Stimulated activated CD8-positive, alpha-beta memory T cell treated with anti-CD3 and anti-CD28 coated beads, Interleukin-15, amount 100 ng/mL, for 1 hour (primary cell): Measurements from ENCODE around the gene ANK2.

Experiments
- DNase-seq: peaks from one replicate; pipeline ENCODE4 v3.0.0-alpha.2; 2020; ENCODE audit warnings: low read depth

ANK2 gene

GRCh38 chr4:113290666-113291065 lies 241.2 kb downstream of the ANK2 start:
- DNase-seq: no peak

GRCh38 chr4:113292371-113293042 lies 243.1 kb downstream of the ANK2 start:
- no peak for DNase-seq

- no peak for DNase-seq
Measured at GRCh38 chr4:113293043-113293560, 243.6 kb downstream of the ANK2 start.

GRCh38 chr4:113293674-113294073 lies 244.2 kb downstream of the ANK2 start:
- DNase-seq: no peak

DNA sequence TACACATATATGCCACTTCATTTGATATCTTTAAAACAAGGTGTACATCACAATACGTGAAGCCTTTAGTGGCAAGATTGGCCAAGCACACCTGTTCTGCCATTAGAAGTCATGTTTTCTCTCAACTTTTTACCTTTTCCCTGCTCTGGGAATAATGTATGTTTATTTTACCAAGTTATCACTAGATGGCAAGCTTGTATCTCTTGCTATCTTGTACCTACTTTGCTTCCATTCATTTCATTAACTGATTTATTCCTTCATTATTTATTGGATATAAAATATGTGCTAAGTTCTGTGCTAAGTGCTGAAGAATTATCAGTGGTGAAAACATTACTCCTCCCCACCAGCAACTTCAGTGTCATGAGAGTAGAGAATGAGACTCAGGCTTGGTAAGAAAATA lies 245.5 kb downstream of the ANK2 start:
- DNase-seq: no peak

GRCh38 chr4:113300471-113300928 lies 251.0 kb downstream of the ANK2 start:
- DNase-seq: no peak

DNA sequence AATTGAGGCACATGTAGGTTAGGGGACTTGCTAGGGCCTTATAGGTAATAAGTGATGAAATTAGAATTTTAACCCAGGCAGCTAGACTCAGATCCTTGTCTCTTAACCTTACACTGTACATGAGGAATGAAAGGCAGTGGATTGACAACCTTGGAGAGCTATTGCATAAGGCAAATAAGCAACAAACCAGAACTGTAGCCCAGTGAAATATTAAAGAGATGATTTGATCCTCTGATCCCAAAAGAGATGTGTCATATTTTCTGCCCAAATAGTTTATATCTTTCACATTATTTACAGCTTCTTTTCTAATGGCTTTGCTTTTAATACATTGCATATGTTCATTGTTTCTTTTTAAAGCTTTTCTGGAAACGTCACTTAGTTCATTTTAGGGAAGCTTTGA lies 252.6 kb downstream of the ANK2 start:
- no peak for DNase-seq

GRCh38 chr4:113303315-113303714 lies 253.9 kb downstream of the ANK2 start:
- DNase-seq: no peak

DNA sequence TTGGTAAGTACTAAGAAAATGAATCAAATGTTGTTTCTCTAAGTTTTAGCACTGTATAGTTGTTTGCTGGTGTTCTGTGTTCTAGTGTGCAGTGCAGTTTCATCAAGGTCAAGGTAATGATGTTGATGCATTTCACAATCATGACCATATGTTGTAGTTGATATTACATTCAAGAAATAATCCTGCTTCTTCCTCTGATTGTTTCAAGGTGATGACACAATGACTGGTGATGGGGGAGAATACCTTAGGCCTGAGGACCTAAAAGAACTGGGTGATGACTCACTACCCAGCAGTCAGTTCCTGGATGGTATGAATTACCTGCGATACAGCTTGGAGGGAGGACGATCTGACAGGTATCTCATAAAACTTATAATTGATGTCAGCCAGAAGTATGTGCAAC lies 261.6 kb downstream of the ANK2 start:
- DNase-seq: no peak

GRCh38 chr4:113312529-113312928 lies 263.1 kb downstream of the ANK2 start:
- DNase-seq: no peak

DNA sequence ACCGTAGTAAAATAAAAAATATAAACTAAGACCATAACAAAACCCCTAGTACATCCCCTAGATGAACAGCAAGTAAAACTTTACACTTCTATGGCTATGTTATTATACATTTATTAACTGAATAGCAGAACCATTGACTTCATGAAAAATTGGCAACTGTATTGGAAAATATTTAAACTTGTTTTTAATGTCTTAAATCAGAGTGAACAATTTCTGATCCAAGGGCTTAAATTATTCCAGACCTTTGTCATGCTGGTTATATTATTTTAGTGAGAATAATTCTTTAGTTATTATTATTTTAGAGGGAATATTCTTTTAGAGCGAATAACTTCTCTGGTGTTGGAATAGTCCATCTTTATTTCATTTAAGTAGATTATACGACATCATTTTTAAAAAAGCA lies 265.0 kb downstream of the ANK2 start:
- no peak for DNase-seq

GRCh38 chr4:113316879-113317278 lies 267.4 kb downstream of the ANK2 start:
- DNase-seq: no peak

- DNase-seq: no peak
Measured at GRCh38 chr4:113317523-113317922, 268.1 kb downstream of the ANK2 start.

GRCh38 chr4:113322736-113323135 lies 273.3 kb downstream of the ANK2 start:
- no peak for DNase-seq

GRCh38 chr4:113325876-113326615 lies 276.6 kb downstream of the ANK2 start:
- DNase-seq: no peak

DNA sequence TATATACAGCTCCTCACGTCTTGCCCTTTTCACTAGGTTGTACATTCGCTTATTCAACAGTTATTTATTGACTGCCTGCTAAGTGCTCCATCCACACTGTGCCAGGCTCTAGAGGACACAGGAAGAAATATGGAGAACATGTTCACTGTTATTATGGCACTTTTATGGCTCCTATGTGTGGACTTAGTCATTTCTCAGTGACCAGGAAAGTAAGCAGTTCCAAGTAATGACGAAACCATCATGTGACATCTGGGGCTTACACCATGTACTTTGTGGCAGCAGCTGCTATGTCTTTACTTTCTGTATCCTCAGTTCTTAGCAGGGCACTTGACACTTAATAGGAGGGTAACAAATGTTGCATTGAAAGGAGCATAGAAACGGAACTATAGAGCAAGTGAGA lies 278.0 kb downstream of the ANK2 start:
- DNase-seq: no peak

DNA sequence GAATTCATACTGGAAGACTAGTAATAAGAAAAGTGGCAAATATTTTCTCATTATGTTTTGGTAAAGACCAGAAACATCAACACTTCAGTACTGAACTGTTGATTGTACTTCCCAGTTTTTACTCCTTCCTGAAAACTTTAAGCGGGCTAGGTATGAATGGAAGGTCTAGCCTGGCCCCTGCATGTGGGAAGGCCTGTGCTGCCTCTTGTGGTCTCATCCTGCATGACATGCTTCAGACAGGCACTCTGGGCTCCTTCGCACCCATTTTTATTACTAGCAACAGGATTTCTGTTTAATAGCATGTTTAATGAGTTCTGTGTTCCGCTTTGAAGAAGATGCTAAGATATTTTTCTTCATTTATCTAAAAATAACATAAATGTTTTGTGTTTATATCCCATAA lies 279.1 kb downstream of the ANK2 start:
- DNase-seq: no peak

- DNase-seq: no peak
Measured at GRCh38 chr4:113330200-113330599, 280.7 kb downstream of the ANK2 start.

GRCh38 chr4:113331811-113332210 lies 282.4 kb downstream of the ANK2 start:
- no peak for DNase-seq

DNA sequence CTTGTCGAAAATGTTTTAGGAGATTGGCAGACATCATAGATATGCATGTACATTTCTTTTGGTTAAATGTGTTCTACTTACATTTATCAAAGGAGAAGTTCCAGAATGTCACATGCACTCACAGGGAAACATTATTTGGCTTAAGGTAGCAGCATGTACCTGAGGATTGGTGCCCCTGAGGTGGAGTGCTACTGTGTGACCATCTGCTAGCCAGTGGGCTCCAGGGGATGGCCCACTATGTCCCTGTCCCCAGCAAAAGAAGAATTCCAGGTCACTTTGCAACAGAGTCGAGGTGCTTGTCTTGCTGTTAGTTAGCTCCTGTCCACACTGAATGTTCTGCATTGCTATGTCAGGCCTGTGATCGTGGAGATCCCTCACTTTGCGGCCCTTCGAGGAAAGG lies 283.2 kb downstream of the ANK2 start:
- no peak for DNase-seq

DNA sequence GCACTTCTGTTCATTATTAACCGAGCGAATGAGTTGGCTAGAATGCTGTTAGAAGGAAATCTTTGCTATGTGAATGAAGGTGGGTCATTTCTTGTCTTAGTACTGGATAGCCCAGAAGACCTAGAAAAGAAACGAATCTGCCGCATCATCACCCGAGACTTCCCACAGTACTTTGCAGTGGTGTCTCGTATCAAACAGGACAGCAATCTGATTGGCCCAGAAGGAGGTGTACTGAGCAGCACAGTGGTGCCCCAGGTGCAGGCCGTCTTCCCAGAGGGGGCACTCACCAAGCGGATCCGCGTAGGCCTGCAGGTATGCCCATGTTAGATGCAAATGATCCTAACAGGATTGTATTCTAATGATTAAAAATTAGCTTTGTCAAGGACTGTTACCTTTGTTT lies 286.3 kb downstream of the ANK2 start:
- DNase-seq: no peak

DNA sequence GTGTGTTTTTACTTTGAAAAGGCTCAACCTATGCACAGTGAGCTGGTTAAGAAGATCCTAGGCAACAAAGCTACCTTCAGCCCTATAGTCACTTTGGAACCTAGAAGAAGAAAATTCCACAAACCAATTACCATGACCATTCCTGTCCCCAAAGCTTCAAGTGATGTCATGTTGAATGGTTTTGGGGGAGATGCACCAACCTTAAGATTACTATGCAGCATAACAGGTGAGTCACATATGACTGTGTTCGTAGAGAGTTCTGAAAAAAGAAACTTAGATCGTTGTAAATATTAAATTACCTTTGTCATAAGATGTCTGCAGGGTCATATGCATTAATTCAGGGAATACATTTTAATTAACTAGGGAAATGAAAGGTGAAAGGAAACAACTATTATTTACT lies 287.1 kb downstream of the ANK2 start:
- no peak for DNase-seq

DNA sequence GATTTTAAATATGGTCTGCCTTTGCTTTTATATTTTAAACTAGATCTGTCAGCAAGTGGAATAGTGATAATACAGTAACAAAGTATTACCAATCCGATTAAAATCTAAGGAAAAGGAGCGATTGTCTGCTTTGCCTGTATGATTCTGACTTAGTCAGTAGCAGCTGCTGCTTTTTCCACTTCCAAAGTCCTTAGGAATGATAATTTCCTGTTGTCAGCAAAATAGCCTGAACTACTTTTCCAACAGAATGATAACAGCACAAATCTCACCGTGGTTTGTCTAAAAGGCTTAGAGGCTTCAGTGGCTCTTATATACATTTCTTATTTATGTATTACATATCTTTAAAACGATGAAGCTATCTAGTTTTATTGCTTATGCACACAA lies 290.0 kb downstream of the ANK2 start:
- DNase-seq: no peak

GRCh38 chr4:113344100-113344499 lies 294.6 kb downstream of the ANK2 start:
- no peak for DNase-seq
